Measurements from ENCODE around the gene ANKRD65. TPM values are rescaled to one million over a fixed set of nuclear protein-coding genes. Genes with fewer than 3 reads are reported as not detected.

Gene ANKRD65
- total RNA-seq, 1 experiment from 2014 or later: not detected

DNA sequence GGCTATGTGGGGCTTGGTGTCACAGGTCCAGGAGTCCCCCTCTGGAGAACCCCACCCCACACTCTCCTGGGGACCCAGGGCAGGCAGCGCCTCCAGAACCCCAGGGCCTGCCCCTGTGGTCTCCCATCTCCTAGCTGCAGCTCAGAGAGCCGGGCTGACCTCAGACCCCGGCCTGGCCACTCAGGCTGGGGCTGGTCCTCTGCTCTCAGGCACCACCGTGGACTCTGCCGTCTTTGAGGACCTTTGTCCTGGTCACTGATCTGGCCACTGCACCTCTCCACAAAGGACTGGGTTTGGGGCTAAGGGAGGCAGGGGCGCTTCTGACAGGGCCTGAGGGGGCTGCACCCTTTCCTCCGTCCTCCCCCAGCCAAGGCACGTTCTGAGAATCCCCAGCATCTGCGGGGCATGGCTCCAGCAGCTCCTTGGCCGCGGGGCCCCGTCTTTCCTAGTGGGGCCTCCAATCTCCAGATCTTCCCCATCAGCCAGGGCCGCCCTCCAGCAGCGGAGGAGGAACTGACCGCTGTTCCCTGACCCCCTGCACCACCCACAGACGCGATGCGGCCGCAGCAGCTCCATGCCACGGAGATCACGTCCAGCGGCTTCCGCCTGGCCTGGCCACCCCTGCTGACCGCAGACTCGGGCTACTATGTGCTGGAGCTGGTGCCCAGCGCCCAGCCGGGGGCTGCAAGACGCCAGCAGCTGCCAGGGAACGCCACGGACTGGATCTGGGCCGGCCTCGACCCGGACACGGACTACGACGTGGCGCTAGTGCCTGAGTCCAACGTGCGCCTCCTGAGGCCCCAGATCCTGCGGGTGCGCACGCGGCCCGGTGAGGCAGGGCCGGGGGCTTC lies 17.7 kb upstream of the ANKRD65 start:
- POLR2A ChIA-PET (ENCODE audit: low non-redundant PET): no interaction called here
- intact Hi-C loops (cut with micrococcal nuclease; ENCODE audit: unreplicated experiment): no loop called here
- BruUV-seq (replicated peaks): no TSS peak

GRCh38 chr1:1437904-1438376 lies 16.9 kb upstream of the ANKRD65 start:
- intact Hi-C loops (cut with micrococcal nuclease; ENCODE audit: unreplicated experiment): no loop called here
- Histone ChIP-seq H3K27ac (ENCODE audit: low read depth, low read length, poor library complexity, severe bottlenecking) (no peak overlapping the region), H3K4me3 (ENCODE audit: low read depth, low read length, poor library complexity, severe bottlenecking) (no peak overlapping the region), H3K36me3 (ENCODE audit: insufficient read depth, low read length, poor library complexity, severe bottlenecking) (no peaks in the 10 kb centered on the region), H3K9me3 (ENCODE audit: low read depth, low read length, poor library complexity, severe bottlenecking) (no peaks in the 10 kb centered on the region), H3K4me1 (ENCODE audit: insufficient read depth, low read length, poor library complexity, severe bottlenecking) (peaks cover 11% of the 10 kb centered on the region), H3K27me3 (replicated peaks; ENCODE audit: insufficient read depth, low read depth, low read length, poor library complexity) (no peaks in the 10 kb centered on the region)
- no peak for DNase-seq (ENCODE audit: low spot score)
- no TSS peak for BruUV-seq (replicated peaks)
- ChIA-PET POLR2A (ENCODE audit: low non-redundant PET) (no interaction called here), CTCF (no interaction called here)
- TF ChIP-seq, protein P1, sequence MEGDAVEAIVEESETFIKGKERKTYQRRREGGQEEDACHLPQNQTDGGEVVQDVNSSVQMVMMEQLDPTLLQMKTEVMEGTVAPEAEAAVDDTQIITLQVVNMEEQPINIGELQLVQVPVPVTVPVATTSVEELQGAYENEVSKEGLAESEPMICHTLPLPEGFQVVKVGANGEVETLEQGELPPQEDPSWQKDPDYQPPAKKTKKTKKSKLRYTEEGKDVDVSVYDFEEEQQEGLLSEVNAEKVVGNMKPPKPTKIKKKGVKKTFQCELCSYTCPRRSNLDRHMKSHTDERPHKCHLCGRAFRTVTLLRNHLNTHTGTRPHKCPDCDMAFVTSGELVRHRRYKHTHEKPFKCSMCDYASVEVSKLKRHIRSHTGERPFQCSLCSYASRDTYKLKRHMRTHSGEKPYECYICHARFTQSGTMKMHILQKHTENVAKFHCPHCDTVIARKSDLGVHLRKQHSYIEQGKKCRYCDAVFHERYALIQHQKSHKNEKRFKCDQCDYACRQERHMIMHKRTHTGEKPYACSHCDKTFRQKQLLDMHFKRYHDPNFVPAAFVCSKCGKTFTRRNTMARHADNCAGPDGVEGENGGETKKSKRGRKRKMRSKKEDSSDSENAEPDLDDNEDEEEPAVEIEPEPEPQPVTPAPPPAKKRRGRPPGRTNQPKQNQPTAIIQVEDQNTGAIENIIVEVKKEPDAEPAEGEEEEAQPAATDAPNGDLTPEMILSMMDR (conservative IDR thresholded peaks at IDR 0.05; ENCODE audit: low read depth, low read length): no peak
- no peak for TF ChIP-seq EZH2 (IDR thresholded peaks at IDR 0.05; ENCODE audit: borderline replicate concordance, low read depth, low read length, poor library complexity, severe bottlenecking)

More for the DNA sequence above, 17.7 kb upstream of the ANKRD65 start:
- H3K27ac ChIP-seq (ENCODE audit: low read depth, low read length, poor library complexity, severe bottlenecking): no peak overlapping the region
- no peak overlapping the region for H3K4me3 ChIP-seq (ENCODE audit: low read depth, low read length, poor library complexity, severe bottlenecking)
- H3K9me3 ChIP-seq (ENCODE audit: low read depth, low read length, poor library complexity, severe bottlenecking): no peaks in the 10 kb centered on the region
- no peaks in the 10 kb centered on the region for H3K27me3 ChIP-seq (replicated peaks; ENCODE audit: insufficient read depth, low read depth, low read length, poor library complexity)
- H3K36me3 ChIP-seq (ENCODE audit: insufficient read depth, low read length, poor library complexity, severe bottlenecking): no peaks in the 10 kb centered on the region
- H3K4me1 ChIP-seq (ENCODE audit: insufficient read depth, low read length, poor library complexity, severe bottlenecking): peaks cover 11% of the 10 kb centered on the region
- TF ChIP-seq EZH2 (IDR thresholded peaks at IDR 0.05; ENCODE audit: borderline replicate concordance, low read depth, low read length, poor library complexity, severe bottlenecking): no peak
- TF ChIP-seq, protein P1 (conservative IDR thresholded peaks at IDR 0.05; ENCODE audit: low read depth, low read length): no peak
- CTCF ChIA-PET: no interaction called here
- DNase-seq (ENCODE audit: low spot score): no peak

DNA sequence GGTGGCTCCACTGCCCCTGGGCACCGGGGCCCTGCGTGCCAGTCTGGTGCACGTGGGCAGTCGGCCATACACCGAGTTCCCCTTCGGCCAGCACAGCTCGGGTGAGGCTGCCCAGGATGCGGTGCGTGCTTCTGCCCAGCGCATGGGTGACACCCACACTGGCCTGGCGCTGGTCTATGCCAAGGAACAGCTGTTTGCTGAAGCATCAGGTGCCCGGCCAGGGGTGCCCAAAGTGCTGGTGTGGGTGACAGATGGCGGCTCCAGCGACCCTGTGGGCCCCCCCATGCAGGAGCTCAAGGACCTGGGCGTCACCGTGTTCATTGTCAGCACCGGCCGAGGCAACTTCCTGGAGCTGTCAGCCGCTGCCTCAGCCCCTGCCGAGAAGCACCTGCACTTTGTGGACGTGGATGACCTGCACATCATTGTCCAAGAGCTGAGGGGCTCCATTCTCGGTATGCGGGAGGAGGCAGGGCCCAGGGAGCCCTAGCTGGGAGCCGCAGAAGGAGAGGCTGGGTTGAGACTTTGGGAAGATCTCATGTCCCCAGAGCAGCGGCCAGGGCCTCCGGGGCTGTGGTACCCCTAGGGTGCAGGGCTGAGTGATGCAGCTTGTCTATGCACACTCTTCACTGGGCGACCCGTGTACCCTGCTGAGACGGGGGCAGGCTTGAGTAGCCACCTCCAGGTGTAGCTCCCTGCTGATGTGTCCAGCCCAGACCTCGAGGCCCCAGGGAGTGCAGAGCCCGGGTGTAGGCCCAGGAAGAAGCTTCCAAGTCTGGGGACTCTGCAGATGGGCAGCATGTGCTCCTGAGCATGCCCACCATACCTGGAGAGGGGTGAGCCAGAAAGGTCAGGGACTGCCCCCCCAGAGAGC lies 16.2 kb upstream of the ANKRD65 start:
- peaks cover 11% of the 10 kb centered on the region for H3K4me1 ChIP-seq (ENCODE audit: insufficient read depth, low read length, poor library complexity, severe bottlenecking)
- no peaks in the 10 kb centered on the region for H3K27me3 ChIP-seq (replicated peaks; ENCODE audit: insufficient read depth, low read depth, low read length, poor library complexity)

More for the DNA sequence above, 16.2 kb upstream of the ANKRD65 start:
- Histone ChIP-seq H3K9me3 (ENCODE audit: low read depth, low read length, poor library complexity, severe bottlenecking) (no peaks in the 10 kb centered on the region), H3K4me3 (ENCODE audit: low read depth, low read length, poor library complexity, severe bottlenecking) (no peak overlapping the region), H3K36me3 (ENCODE audit: insufficient read depth, low read length, poor library complexity, severe bottlenecking) (no peaks in the 10 kb centered on the region), H3K27ac (ENCODE audit: low read depth, low read length, poor library complexity, severe bottlenecking) (no peak overlapping the region)
- DNase-seq (ENCODE audit: low spot score): no peak
- ChIA-PET POLR2A (ENCODE audit: low non-redundant PET) (no interaction called here), CTCF (no interaction called here)
- intact Hi-C loops (cut with micrococcal nuclease; ENCODE audit: unreplicated experiment): no loop called here
- no peak for TF ChIP-seq EZH2 (IDR thresholded peaks at IDR 0.05; ENCODE audit: borderline replicate concordance, low read depth, low read length, poor library complexity, severe bottlenecking)
- TF ChIP-seq, protein P1 (conservative IDR thresholded peaks at IDR 0.05; ENCODE audit: low read depth, low read length): no peak
- no TSS peak for BruUV-seq (replicated peaks)
